Natural killer cell (primary cell): ENCODE measurements around the gene FGA. TPM values are rescaled to one million over a fixed set of nuclear protein-coding genes. Genes with fewer than 3 reads are reported as not detected.

Source experiments
- ATAC-seq, 3 donors: fragments of 150-1000 bp in 2 of 3; fragments of 200-7000 bp in 1 of 3; cut with Tn5 transposase; 1 replicate in 1 of 3; 2 replicates in 2 of 3; pipeline ENCODE4 v1.10.0; 2021; ENCODE audit warnings: mild to moderate bottlenecking in 2 of 3, moderate library complexity in 2 of 3
- DNase-seq, 2 donors: peaks; one replicate each; pipeline versions ENCODE4 v3.0.0 to v3.0.0-alpha.2; 2013 to 2021; ENCODE audit warnings: mixed read lengths in 1 of 2
- H3K27ac ChIP-seq: one replicate; pipeline ENCODE4 v1.5.1; 2013; ENCODE audit warnings: mild to moderate bottlenecking, low read length
- H3K27me3 ChIP-seq: one replicate; pipeline ENCODE4 v1.6.1; 2013; ENCODE audit warnings: low read length; ENCODE audit not compliant: control insufficient read depth, insufficient read depth
- H3K36me3 ChIP-seq: one replicate; pipeline ENCODE4 v1.6.1; 2013; ENCODE audit warnings: low read length; ENCODE audit not compliant: control insufficient read depth, insufficient read depth
- H3K4me1 ChIP-seq: one replicate; pipeline ENCODE4 v1.6.1; 2013; ENCODE audit warnings: low read length; ENCODE audit not compliant: control insufficient read depth, insufficient read depth
- H3K4me3 ChIP-seq: one replicate; pipeline ENCODE4 v1.5.1; 2013; ENCODE audit warnings: low read length
- H3K9me3 ChIP-seq: one replicate; pipeline ENCODE4 v1.6.1; 2013; ENCODE audit warnings: low read length; ENCODE audit not compliant: control insufficient read depth, insufficient read depth
- H3K27ac Mint-ChIP-seq, 2 donors: one replicate each; pipeline ENCODE4 v1.8.0; 2022; ENCODE audit warnings: mild to moderate bottlenecking in 2 of 2, mixed read lengths in 2 of 2, moderate library complexity in 1 of 2
- H3K27me3 Mint-ChIP-seq, 2 donors: one replicate each; pipeline ENCODE4 v1.8.0; 2022; ENCODE audit warnings: low read depth in 2 of 2, mixed read lengths in 2 of 2
- H3K36me3 Mint-ChIP-seq: one replicate; pipeline ENCODE4 v1.8.0; 2022; ENCODE audit warnings: mixed read lengths
- H3K4me1 Mint-ChIP-seq, 2 donors: one replicate each; pipeline ENCODE4 v1.8.0; 2022; ENCODE audit warnings: mixed read lengths in 2 of 2
- H3K4me3 Mint-ChIP-seq: one replicate; pipeline ENCODE4 v1.8.0; 2022; ENCODE audit warnings: mild to moderate bottlenecking, moderate library complexity, mixed read lengths
- H3K9me3 Mint-ChIP-seq, 2 donors: one replicate each; pipeline ENCODE4 v1.8.0; 2022; ENCODE audit warnings: mixed read lengths in 2 of 2
- CTCF ChIP-seq: fragments of 200-600 bp; IDR thresholded peaks from one replicate; pipeline ENCODE4 v1.8.0; 2022; ENCODE audit warnings: antibody characterized with exemption
- WGBS: methylation state at CpG from one replicate; pipeline ENCODE4 v1.1.7; 2013; ENCODE audit warnings: missing lambda C conversion rate; ENCODE audit not compliant: insufficient coverage; 5-methylcytosine and 5-hydroxymethylcytosine counted together
- intact Hi-C: fragments of 100-400 bp; cut with micrococcal nuclease; formaldehyde crosslinking; loops from one replicate; pipeline ENCODE4 v1.14.2; 2022
- total RNA-seq, 4 donors: library from RNA; stranded (reverse); fragments of 120-200 nt in 1 of 4; gene quantifications; one replicate each; pipeline versions ENCODE4 v1.2.3 to v1.2.4, GENCODE V29; 2013 to 2022

The FGA gene
- total RNA-seq, result not detected
- not detected for total RNA-seq (2013)

- TF ChIP-seq CTCF, result no peak
- Mint-ChIP-seq H3K27ac (no peak within 1 kb of the TSS), H3K9me3 (no peaks in the 10 kb centered on the region), H3K4me1 (no peaks in the 10 kb centered on the region), H3K36me3 (no peaks in the 10 kb centered on the region), H3K4me3 (no peak within 1 kb of the TSS), H3K27me3 (peaks cover 14 to 28% of the 10 kb centered on the region in 2 donors)
- Histone ChIP-seq H3K27me3 (peaks cover 2% of the 10 kb centered on the region), H3K27ac (no peak within 1 kb of the TSS), H3K4me1 (no peaks in the 10 kb centered on the region), H3K36me3 (no peaks in the 10 kb centered on the region), H3K9me3 (no peaks in the 10 kb centered on the region), H3K4me3 (no peak within 1 kb of the TSS)
- DNase-seq, result no peak
- intact Hi-C loops, result no loop called here
- no peak for ATAC-seq
- 80% methylated on average over 3 of the region's 3 CpGs for WGBS
These were observed at the start of gene FGA for GRCh38 chr4:154590329-154591006. Gene FGA, minus strand, starts transcription at chr4:154590742. Its CDS starts 55 bp downstream, at chr4:154590687.

GRCh38 chr4:154634058-154634457 is 43.5 kb upstream of the FGA start:
- no peak for TF ChIP-seq CTCF
- H3K9me3 Mint-ChIP-seq, result no peaks in the 10 kb centered on the region
- 58% methylated on average over 2 of the region's 3 CpGs for WGBS
- H3K27ac ChIP-seq, result no peak overlapping the region
- H3K4me1 ChIP-seq, result no peaks in the 10 kb centered on the region
- no peaks in the 10 kb centered on the region for H3K36me3 ChIP-seq
- peaks cover 14 to 21% of the 10 kb centered on the region in 2 donors for H3K27me3 Mint-ChIP-seq
- H3K27ac Mint-ChIP-seq, result no peak overlapping the region
- DNase-seq (no peak), ATAC-seq (no peak)
- peaks cover 4% of the 10 kb centered on the region for H3K27me3 ChIP-seq
- no peaks in the 10 kb centered on the region for H3K9me3 ChIP-seq
- intact Hi-C loops, result no loop called here
- H3K4me1 Mint-ChIP-seq, result no peaks in the 10 kb centered on the region
- H3K4me3 ChIP-seq, result no peak overlapping the region
- no peak overlapping the region for H3K4me3 Mint-ChIP-seq
- no peaks in the 10 kb centered on the region for H3K36me3 Mint-ChIP-seq

- Histone ChIP-seq H3K36me3 (no peaks in the 10 kb centered on the region), H3K4me1 (peaks cover 5% of the 10 kb centered on the region), H3K27ac (no peak overlapping the region), H3K9me3 (no peaks in the 10 kb centered on the region), H3K4me3 (no peak overlapping the region), H3K27me3 (peaks cover 9% of the 10 kb centered on the region)
- intact Hi-C loops, result no loop called here
- H3K4me1 Mint-ChIP-seq, result no peaks in the 10 kb centered on the region
- ATAC-seq, result no peak
- H3K36me3 Mint-ChIP-seq, result no peaks in the 10 kb centered on the region
- H3K9me3 Mint-ChIP-seq, result no peaks in the 10 kb centered on the region
- no peak for TF ChIP-seq CTCF
- H3K27me3 Mint-ChIP-seq, result peaks cover 7 to 21% of the 10 kb centered on the region in 2 donors
- WGBS, result 87% methylated on average over 2 of the region's 2 CpGs
- DNase-seq, result no peak
- no peak overlapping the region for H3K4me3 Mint-ChIP-seq
- no peak overlapping the region for H3K27ac Mint-ChIP-seq
These were observed 41.3 kb upstream of the FGA start for GRCh38 chr4:154631828-154632227.

GRCh38 chr4:154630324-154630723 is 39.8 kb upstream of the FGA start:
- Mint-ChIP-seq H3K27ac (no peak overlapping the region), H3K4me3 (no peak overlapping the region), H3K36me3 (no peaks in the 10 kb centered on the region), H3K4me1 (no peaks in the 10 kb centered on the region), H3K9me3 (no peaks in the 10 kb centered on the region), H3K27me3 (peaks cover 13 to 31% of the 10 kb centered on the region in 2 donors)
- no peak overlapping the region for H3K4me3 ChIP-seq
- peaks cover 9% of the 10 kb centered on the region for H3K27me3 ChIP-seq
- TF ChIP-seq CTCF, result no peak
- DNase-seq (no peak), ATAC-seq (no peak)
- no peaks in the 10 kb centered on the region for H3K9me3 ChIP-seq
- H3K27ac ChIP-seq, result no peak overlapping the region
- peaks cover 5% of the 10 kb centered on the region for H3K4me1 ChIP-seq
- H3K36me3 ChIP-seq, result no peaks in the 10 kb centered on the region
- intact Hi-C loops, result no loop called here
